AG10803 (cell line): ENCODE results near the gene IL20.

Source experiments
- DNase-seq: peaks from one replicate; pipeline ENCODE4 v3.0.0; 2010; ENCODE audit warnings: low read depth
- H3K4me3 ChIP-seq: 2 replicates; pipeline ENCODE4 v1.5.1; 2011; ENCODE audit warnings: mild to moderate bottlenecking, low read length, control low read depth
- TF ChIP-seq, protein P1 (sequence below): conservative IDR thresholded peaks from 2 replicates; pipeline ENCODE4 v1.5.1; 2011; ENCODE audit warnings: mild to moderate bottlenecking, low read length, control low read depth, inconsistent platforms

Gene IL20

DNA sequence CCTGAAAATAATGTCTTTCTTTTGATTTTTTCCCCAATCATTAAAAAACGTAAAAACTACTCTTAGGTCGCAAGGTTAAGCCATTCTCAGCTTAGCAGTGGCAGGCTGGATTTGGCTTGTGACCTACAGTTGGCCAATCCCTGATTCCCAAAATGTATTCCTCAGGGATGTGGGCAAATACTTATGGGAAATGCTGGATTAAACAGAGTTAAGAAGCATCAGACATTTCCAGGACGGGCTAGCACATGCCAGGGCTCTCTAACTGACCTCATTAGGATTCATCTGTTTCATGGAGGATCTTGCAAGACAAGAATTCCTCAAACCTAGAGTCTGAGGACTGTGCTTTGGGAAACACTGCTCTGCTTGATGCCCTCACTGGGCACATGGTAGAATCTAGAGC lies 30.8 kb downstream of the IL20 start:
- H3K4me3 ChIP-seq = no peak overlapping the region
- peak; percentile 88 for DNase-seq
- TF ChIP-seq, protein P1, sequence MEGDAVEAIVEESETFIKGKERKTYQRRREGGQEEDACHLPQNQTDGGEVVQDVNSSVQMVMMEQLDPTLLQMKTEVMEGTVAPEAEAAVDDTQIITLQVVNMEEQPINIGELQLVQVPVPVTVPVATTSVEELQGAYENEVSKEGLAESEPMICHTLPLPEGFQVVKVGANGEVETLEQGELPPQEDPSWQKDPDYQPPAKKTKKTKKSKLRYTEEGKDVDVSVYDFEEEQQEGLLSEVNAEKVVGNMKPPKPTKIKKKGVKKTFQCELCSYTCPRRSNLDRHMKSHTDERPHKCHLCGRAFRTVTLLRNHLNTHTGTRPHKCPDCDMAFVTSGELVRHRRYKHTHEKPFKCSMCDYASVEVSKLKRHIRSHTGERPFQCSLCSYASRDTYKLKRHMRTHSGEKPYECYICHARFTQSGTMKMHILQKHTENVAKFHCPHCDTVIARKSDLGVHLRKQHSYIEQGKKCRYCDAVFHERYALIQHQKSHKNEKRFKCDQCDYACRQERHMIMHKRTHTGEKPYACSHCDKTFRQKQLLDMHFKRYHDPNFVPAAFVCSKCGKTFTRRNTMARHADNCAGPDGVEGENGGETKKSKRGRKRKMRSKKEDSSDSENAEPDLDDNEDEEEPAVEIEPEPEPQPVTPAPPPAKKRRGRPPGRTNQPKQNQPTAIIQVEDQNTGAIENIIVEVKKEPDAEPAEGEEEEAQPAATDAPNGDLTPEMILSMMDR = no peak

DNA sequence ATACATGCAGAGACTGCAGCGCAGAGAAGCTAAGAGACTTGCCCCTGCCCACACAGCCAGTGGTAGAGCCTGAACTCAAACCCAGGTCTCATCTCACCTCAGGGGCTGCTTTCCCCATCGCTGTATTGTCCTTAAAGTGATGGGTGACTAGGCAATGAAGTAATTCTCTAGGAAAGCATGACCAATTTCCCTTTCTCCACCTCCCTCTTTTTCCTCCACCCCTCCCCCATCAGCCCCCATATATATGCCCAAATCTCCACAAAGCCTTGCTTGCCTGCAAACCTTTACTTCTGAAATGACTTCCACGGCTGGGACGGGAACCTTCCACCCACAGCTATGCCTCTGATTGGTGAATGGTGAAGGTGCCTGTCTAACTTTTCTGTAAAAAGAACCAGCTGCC lies 31.8 kb downstream of the IL20 start, which contains the start of gene IL24:
TSS of gene IL24 (plus strand) at position 269 of the 400 bp plus-strand sequence. CDS start 390 bp downstream, outside the sequence.
- TF ChIP-seq, protein P1 = no peak
- H3K4me3 ChIP-seq = no peak within 1 kb of the TSS

DNA sequence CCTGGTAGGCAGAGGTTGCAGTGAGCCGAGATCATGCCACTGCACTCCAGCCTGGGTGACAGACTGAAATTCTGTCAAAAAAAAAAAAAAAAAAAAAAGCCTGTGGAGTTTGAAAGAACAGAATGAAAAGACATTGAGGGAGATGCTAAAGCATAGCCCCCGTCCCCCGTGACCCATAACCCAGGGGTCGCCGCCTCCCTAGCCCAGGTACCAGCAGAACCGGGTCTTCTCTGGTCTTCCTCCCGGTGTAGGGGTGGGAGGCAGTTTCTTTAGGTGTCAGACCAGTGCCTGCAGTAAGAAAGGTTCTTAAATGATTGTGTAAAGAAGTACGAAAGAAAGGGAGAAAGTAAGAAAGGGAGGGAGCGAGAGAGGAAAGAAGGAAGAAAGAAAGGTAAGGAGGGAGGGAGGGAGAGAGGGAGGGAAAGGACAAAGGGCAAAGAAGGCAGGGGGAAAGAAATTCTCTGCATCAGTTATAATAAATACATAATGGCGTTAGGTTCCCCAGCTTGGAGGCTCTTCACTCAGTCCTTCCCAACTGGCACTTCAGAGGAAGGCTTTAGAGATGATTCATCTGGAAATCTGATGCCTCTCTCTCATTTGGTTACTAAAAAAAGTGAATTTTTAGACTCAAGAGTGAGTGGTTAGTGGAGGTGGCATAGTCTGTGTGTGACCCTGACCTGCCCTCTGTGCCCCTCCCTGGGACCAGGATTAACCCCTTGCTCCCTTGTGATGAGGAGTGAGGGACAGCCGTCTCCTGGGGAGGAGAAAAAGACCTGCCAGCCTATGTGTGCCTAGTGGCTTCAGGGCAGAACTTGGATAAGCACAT lies 32.9 kb downstream of the IL20 start:
- no peak overlapping the region for H3K4me3 ChIP-seq
- TF ChIP-seq, protein P1 = no peak
- peak; percentile 69 for DNase-seq

More for the DNA sequence above, 31.8 kb downstream of the IL20 start, which contains the start of gene IL24:
- no peak for DNase-seq

DNA sequence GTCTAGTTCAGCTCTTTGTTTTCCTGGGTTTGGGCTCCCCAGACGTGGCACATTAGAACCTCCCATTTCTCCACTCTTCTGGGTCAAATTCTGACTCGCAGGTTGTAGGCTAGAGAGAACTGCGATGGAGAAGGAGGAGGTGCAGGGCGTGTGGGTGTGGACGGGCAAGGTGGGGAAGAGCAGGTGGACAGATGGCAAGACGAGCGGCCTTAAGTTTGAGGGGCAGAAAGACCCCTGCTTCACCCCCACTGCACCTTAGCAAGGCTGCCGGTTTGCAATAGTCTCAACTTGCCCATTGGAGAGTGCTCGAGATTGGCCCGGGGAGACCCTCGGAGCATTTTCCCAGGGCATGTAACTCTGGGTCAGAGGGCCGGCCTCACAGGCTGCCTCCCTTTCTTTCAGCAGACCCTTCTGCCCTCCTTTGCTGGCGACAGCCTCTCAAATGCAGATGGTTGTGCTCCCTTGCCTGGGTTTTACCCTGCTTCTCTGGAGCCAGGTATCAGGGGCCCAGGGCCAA lies 33.5 kb downstream of the IL20 start:
- no peak for DNase-seq
- TF ChIP-seq, protein P1 = no peak
- H3K4me3 ChIP-seq = no peak overlapping the region

DNA sequence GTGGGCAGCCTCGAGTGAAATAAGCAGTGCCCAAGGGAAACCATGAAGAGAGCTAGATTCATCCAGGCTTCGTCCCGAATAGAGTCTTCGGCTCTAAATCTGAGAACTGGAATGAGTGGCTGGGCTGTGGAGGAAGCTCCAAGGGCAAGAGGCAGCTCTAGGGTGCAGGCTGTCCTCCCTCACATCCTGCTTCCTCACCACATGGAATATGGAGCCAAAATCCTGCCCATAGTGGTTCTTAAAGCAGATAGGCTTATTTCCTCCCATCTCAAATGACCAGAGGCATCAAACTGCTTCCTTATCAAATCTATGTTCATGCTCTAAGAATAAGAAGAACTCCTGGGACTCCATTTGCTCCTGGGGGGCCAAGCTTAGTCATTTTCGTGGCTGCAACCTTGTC lies 34.3 kb downstream of the IL20 start:
- DNase-seq = no peak
- TF ChIP-seq, protein P1 = no peak
- no peak overlapping the region for H3K4me3 ChIP-seq

DNA sequence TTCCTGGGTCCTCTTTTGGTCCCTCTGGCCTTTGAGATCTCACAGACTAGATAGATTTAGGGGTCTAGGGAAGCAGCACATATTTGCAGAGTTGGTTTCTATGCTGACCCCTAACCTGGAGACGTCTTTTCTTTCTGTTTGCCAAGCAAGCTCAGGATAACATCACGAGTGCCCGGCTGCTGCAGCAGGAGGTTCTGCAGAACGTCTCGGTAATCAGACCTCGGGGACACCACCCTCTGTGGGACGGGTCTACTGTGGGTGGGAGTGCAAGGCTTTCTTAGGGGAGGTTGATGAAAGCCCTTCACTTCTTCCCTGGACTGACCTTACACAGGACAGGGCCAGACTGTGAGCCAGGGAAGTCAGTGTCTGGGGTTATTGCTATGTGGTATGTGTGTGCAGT lies 34.7 kb downstream of the IL20 start:
- no peak overlapping the region for H3K4me3 ChIP-seq
- DNase-seq = no peak
- TF ChIP-seq, protein P1 = no peak

DNA sequence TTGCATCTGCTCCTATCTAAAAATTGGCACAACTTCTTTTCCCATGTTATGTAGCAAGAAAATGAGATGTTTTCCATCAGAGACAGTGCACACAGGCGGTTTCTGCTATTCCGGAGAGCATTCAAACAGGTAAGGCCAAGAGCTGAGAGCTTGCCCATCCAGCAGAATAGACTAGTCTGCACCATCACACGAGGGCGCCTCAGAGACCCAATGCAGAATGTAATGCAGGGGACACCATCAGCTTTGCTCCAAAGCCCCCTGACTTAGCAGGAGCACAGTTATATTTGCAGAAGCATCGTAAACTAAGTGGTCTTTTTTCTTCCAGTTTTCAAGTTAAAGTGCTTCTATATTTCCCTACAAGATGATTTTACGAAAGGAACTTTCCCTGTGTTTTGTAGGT lies 36.5 kb downstream of the IL20 start:
- H3K4me3 ChIP-seq = no peak overlapping the region
- TF ChIP-seq, protein P1 = no peak
- DNase-seq = no peak
